PFSK-1 (cell line): ENCODE data around the gene BCAP31.

Source experiments
- FOXP2 ChIP-seq: optimal IDR thresholded peaks from 2 replicates; pipeline ENCODE3; 2011; ENCODE audit warnings: borderline replicate concordance, control low read depth, inconsistent platforms; ENCODE audit not compliant: insufficient read depth; ENCODE audit errors: extremely low read length, extremely low read depth
- POLR2AphosphoS5 ChIP-seq: IDR thresholded peaks from 2 replicates; pipeline ENCODE4 v1.6.1; 2012; ENCODE audit warnings: low read depth, mild to moderate bottlenecking, control low read depth, low read length, moderate library complexity
- REST ChIP-seq, 2 experiments: IDR thresholded peaks; 2 replicates each; pipeline versions ENCODE4 v1.6.1 to v1.8.0; 2011 to 2012; ENCODE audit warnings: low read depth in 2 of 2, low read length in 2 of 2, control low read depth in 1 of 2, inconsistent platforms in 1 of 2, mild to moderate bottlenecking in 1 of 2, moderate library complexity in 1 of 2; ENCODE audit not compliant: insufficient read depth in 1 of 2
- SIN3A ChIP-seq: IDR thresholded peaks from 2 replicates; pipeline ENCODE4 v1.6.1; 2012; ENCODE audit warnings: mild to moderate bottlenecking, low read length, moderate library complexity, borderline replicate concordance; ENCODE audit not compliant: insufficient read depth
- TAF1 ChIP-seq: IDR thresholded peaks from 2 replicates; pipeline ENCODE4 v1.6.1; 2012; ENCODE audit warnings: low read length, control low read depth, borderline replicate concordance; ENCODE audit not compliant: insufficient read depth

BCAP31 gene

GRCh38 chrX:153766871-153767673, 42.9 kb upstream of the BCAP31 start:
- TF ChIP-seq SIN3A (no peak), REST (IDR thresholded peaks at IDR 0.05; ENCODE audit: insufficient read depth in 1 of 2, low read depth in 2 of 2, low read length in 2 of 2) (no peak), POLR2AphosphoS5 (no peak), FOXP2 (no peak), TAF1 (no peak)

- TF ChIP-seq SIN3A (no peak), POLR2AphosphoS5 (no peak), REST (IDR thresholded peaks at IDR 0.05; ENCODE audit: insufficient read depth in 1 of 2, low read depth in 2 of 2, low read length in 2 of 2) (no peak)
Measured at GRCh38 chrX:153766098-153766817, 42.1 kb upstream of the BCAP31 start.

GRCh38 chrX:153765138-153766079, 41.2 kb upstream of the BCAP31 start:
- TF ChIP-seq REST (IDR thresholded peaks at IDR 0.05; ENCODE audit: insufficient read depth in 1 of 2, low read depth in 2 of 2, low read length in 2 of 2): no peak
- no peak for TF ChIP-seq FOXP2
- TF ChIP-seq SIN3A: no peak
- TF ChIP-seq TAF1: no peak
- TF ChIP-seq POLR2AphosphoS5: no peak

- TF ChIP-seq FOXP2 (no peak), TAF1 (no peak), REST (IDR thresholded peaks at IDR 0.05; ENCODE audit: insufficient read depth in 1 of 2, low read depth in 2 of 2, low read length in 2 of 2) (no peak), POLR2AphosphoS5 (no peak)
Measured at GRCh38 chrX:153764786-153765137, 40.6 kb upstream of the BCAP31 start.
